Measurements from ENCODE around the gene TTC12. TPM values are rescaled to one million over a fixed set of nuclear protein-coding genes. Genes with fewer than 3 reads are reported as not detected.

Gene TTC12
- total RNA-seq, 1 donor from 2014 or later: 30.4 TPM

DNA sequence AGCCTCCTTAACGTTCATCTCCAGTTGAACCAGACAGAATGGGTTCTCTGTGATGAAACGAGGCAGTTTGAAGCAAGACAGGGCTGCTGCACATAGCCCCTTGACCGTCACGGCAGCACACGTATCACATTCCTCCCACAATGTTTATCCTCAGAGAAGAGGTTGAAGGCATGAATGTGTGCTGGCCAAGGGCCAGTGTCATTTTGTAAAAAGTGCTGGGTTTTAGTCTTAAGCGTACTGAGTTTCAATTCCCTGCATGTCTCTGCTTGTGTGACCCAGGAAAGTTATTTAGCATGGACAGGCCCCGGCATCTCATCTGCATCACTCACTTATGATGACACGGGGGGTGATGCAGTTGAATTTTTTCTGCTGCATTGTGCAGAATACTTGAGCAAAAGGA, 31.6 kb downstream of the TTC12 start:
- Mint-ChIP-seq H3K4me3 (ENCODE audit: low read depth) (no peak overlapping the region), H3K27ac (no peak overlapping the region), H3K4me1 (ENCODE audit: low read depth) (no peaks in the 10 kb centered on the region), H3K36me3 (ENCODE audit: insufficient read depth) (peaks cover 16% of the 10 kb centered on the region), H3K9me3 (ENCODE audit: low read depth) (no peaks in the 10 kb centered on the region), H3K27me3 (no peaks in the 10 kb centered on the region)
- DNase-seq (ENCODE audit: low spot score, unreplicated experiment): no peak
- TF ChIP-seq, protein P1, sequence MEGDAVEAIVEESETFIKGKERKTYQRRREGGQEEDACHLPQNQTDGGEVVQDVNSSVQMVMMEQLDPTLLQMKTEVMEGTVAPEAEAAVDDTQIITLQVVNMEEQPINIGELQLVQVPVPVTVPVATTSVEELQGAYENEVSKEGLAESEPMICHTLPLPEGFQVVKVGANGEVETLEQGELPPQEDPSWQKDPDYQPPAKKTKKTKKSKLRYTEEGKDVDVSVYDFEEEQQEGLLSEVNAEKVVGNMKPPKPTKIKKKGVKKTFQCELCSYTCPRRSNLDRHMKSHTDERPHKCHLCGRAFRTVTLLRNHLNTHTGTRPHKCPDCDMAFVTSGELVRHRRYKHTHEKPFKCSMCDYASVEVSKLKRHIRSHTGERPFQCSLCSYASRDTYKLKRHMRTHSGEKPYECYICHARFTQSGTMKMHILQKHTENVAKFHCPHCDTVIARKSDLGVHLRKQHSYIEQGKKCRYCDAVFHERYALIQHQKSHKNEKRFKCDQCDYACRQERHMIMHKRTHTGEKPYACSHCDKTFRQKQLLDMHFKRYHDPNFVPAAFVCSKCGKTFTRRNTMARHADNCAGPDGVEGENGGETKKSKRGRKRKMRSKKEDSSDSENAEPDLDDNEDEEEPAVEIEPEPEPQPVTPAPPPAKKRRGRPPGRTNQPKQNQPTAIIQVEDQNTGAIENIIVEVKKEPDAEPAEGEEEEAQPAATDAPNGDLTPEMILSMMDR (IDR thresholded peaks at IDR 0.05; ENCODE audit: unreplicated experiment): no peak

DNA sequence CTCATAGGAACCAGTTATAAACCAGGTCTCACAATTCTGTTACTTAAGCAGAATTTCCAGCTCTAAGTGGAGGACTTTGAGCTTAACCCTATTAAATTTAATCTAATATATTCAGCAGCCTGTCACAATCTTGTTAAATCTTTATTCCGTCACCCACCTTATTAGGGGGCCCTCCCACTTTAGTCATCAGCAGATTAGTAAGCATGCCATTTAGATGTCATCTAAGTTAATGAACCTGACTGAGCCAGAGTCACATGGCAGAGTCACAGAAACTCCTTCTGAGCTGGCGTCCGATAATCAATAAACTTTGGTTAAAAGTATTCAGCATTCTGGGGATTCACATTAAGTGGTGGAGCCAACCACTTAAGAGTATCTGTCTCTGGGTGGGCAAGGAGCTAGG, 35.1 kb downstream of the TTC12 start:
- Mint-ChIP-seq H3K27ac (no peak overlapping the region), H3K4me3 (ENCODE audit: low read depth) (no peak overlapping the region), H3K27me3 (no peaks in the 10 kb centered on the region), H3K36me3 (ENCODE audit: insufficient read depth) (peaks cover 20% of the 10 kb centered on the region), H3K9me3 (ENCODE audit: low read depth) (peaks cover 3% of the 10 kb centered on the region), H3K4me1 (ENCODE audit: low read depth) (no peaks in the 10 kb centered on the region)
- DNase-seq (ENCODE audit: low spot score, unreplicated experiment): no peak
- TF ChIP-seq, protein P1 (IDR thresholded peaks at IDR 0.05; ENCODE audit: unreplicated experiment): no peak

DNA sequence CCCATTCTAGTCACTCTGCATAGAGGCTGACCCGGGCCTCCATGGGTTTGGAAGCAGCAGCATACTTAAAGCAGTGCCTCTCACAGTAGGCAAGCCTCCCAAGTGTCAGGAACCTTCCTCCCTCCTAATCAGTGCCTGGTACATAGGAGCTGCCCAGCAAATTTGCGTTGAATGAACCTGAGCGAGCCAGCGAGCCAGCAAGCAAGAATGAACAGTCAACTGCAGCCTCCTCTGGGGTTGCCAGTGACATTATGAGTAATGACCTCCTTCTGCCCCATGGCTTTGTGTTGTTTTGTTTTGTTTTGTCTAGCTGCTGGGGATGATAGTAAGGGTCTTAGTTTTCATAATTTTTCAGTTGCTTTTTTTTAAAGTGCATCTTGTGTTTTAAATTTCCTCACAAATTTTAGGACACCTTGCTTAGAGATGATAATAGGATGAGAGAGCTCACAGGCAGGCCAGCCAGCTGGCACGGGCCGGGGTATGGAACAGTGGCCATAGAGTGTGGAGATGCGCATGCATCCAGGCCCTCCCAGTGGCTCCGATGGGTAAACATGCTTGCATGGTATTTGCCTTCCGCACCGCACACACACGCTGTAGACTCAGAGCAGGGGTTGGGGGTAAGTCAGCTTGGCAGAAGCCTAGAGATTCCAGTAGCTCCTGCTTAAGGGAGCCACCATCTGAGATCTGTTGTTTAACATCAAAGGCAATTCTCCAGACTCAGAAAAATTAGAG, 36.1 kb downstream of the TTC12 start:
- no peak for DNase-seq (ENCODE audit: low spot score, unreplicated experiment)
- Mint-ChIP-seq H3K4me3 (ENCODE audit: low read depth) (no peak overlapping the region), H3K27ac (peak overlapping the region; percentile 53), H3K36me3 (ENCODE audit: insufficient read depth) (peaks cover 28% of the 10 kb centered on the region), H3K9me3 (ENCODE audit: low read depth) (peaks cover 12% of the 10 kb centered on the region), H3K27me3 (no peaks in the 10 kb centered on the region), H3K4me1 (ENCODE audit: low read depth) (no peaks in the 10 kb centered on the region)
- TF ChIP-seq, protein P1 (IDR thresholded peaks at IDR 0.05; ENCODE audit: unreplicated experiment): no peak

DNA sequence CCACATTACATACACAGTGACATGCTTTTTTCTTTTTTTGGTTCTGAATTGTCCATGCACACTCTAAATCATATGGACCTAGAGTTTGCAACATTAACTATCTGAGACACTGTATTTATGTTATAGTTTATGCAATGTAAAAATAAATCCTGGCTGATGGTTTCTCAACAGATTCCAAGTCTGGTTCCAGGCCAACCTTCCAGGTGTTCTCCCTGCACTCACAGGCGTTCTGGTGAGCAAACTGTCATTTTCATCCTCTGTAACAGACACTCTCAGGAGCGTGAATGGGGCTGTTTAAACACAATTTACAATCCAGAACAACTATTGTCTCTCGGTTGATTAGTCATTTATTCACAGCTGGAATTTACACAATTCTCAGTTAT, 36.7 kb downstream of the TTC12 start:
- Mint-ChIP-seq H3K27ac (no peak overlapping the region), H3K9me3 (ENCODE audit: low read depth) (peaks cover 16% of the 10 kb centered on the region), H3K4me1 (ENCODE audit: low read depth) (no peaks in the 10 kb centered on the region), H3K27me3 (no peaks in the 10 kb centered on the region), H3K4me3 (ENCODE audit: low read depth) (no peak overlapping the region), H3K36me3 (ENCODE audit: insufficient read depth) (peaks cover 32% of the 10 kb centered on the region)
- TF ChIP-seq, protein P1 (IDR thresholded peaks at IDR 0.05; ENCODE audit: unreplicated experiment): no peak
- DNase-seq (ENCODE audit: low spot score, unreplicated experiment): no peak

DNA sequence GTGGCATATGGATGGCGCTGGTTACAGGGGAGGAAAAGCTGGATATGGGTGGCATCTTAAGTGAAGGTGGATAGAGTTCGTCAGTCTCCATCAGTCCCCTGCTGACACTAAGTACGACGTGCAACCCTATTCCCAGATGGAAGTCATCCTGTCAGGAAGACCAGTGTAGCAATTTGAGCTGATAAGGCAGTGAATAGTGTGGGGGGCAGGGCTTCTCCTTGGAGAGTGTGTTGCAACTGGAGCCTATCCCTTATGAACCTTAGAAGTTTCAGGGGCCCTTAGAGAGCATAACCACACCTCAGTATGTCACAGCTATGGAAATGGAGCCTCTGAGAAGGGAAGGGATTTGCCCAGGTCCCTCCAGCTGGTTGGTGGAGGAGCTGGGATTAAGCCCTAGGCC, 37.1 kb downstream of the TTC12 start:
- Mint-ChIP-seq H3K4me3 (ENCODE audit: low read depth) (no peak overlapping the region), H3K9me3 (ENCODE audit: low read depth) (peaks cover 20% of the 10 kb centered on the region), H3K36me3 (ENCODE audit: insufficient read depth) (peaks cover 37% of the 10 kb centered on the region), H3K4me1 (ENCODE audit: low read depth) (no peaks in the 10 kb centered on the region), H3K27ac (no peak overlapping the region), H3K27me3 (no peaks in the 10 kb centered on the region)
- no peak for DNase-seq (ENCODE audit: low spot score, unreplicated experiment)
- TF ChIP-seq, protein P1 (IDR thresholded peaks at IDR 0.05; ENCODE audit: unreplicated experiment): no peak

All from progenitor cell of endocrine pancreas (in vitro differentiated cells).